A673 (cell line): Measurements from ENCODE around the gene AHCY. TPM values are rescaled to one million over a fixed set of nuclear protein-coding genes. Genes with fewer than 3 reads are reported as not detected.
"Not testable (repeated sequence)": the region's sequence is repeated elsewhere in the genome, so short reads cannot be mapped to it uniquely, and the experiment has no call there.

Source experiments
- BruUV-seq: library from RNA; stranded (reverse); fragments of 400-500 nt; replicated peaks from 2 replicates; lab custom pipeline; 2021; lab: Mats Ljungman, UMichigan
- CTCF ChIA-PET: fragments of 300-600 bp; sonication (Branson Sonifier 250); formaldehyde crosslinking; loops from one replicate; lab custom pipeline; 2022; ENCODE audit warnings: antibody characterized with exemption; lab: Charles Lee
- POLR2A ChIA-PET: fragments of 300-600 bp; sonication (Branson Sonifier 250); formaldehyde crosslinking; loops from one replicate; lab custom pipeline; 2022; ENCODE audit warnings: antibody characterized with exemption; ENCODE audit not compliant: low non-redundant PET; lab: Charles Lee
- DNase-seq: peaks from one replicate; pipeline ENCODE4 v3.0.0-alpha.2; 2015; ENCODE audit warnings: low spot score
- H3K27ac ChIP-seq: fragments of 200-600 bp; sonication (generic); 2 replicates; pipeline ENCODE4 v1.5.1; 2016; ENCODE audit warnings: mixed run types, low read depth, mild to moderate bottlenecking, mixed read lengths, antibody characterized with exemption, low read length; ENCODE audit not compliant: poor library complexity, severe bottlenecking
- H3K27me3 ChIP-seq: fragments of 200-600 bp; sonication (generic); replicated peaks from 2 replicates; pipeline ENCODE4 v1.6.1; 2017; ENCODE audit warnings: mixed run types, low read depth, mild to moderate bottlenecking, mixed read lengths, antibody characterized with exemption, low read length; ENCODE audit not compliant: insufficient read depth, poor library complexity
- H3K36me3 ChIP-seq: fragments of 200-600 bp; sonication (generic); 2 replicates; pipeline ENCODE4 v1.6.1; 2016; ENCODE audit warnings: mixed run types, mild to moderate bottlenecking, mixed read lengths, antibody characterized with exemption, low read length; ENCODE audit not compliant: insufficient read depth, poor library complexity, severe bottlenecking
- H3K4me1 ChIP-seq: fragments of 200-600 bp; sonication (generic); 2 replicates; pipeline ENCODE4 v1.6.1; 2017; ENCODE audit warnings: mixed run types, mild to moderate bottlenecking, mixed read lengths, antibody characterized with exemption, low read length; ENCODE audit not compliant: insufficient read depth, poor library complexity, severe bottlenecking
- H3K4me3 ChIP-seq: fragments of 200-600 bp; sonication (generic); 2 replicates; pipeline ENCODE4 v1.5.1; 2016; ENCODE audit warnings: low read depth, mixed run types, mild to moderate bottlenecking, mixed read lengths, low read length; ENCODE audit not compliant: poor library complexity, severe bottlenecking
- H3K9me3 ChIP-seq: fragments of 200-600 bp; sonication (generic); 2 replicates; pipeline ENCODE4 v1.6.1; 2016; ENCODE audit warnings: mixed run types, low read depth, mild to moderate bottlenecking, mixed read lengths, antibody characterized with exemption, low read length; ENCODE audit not compliant: poor library complexity, severe bottlenecking
- CTCF ChIP-seq: fragments of 300-800, 200-600 bp; sonication (generic); conservative IDR thresholded peaks from 2 replicates; pipeline ENCODE4 v1.5.1; 2017; ENCODE audit warnings: low read depth, mild to moderate bottlenecking, antibody characterized with exemption, low read length, moderate library complexity, mixed read lengths
- EZH2 ChIP-seq: fragments of 200-600 bp; sonication (generic); IDR thresholded peaks from 2 replicates; pipeline ENCODE4 v1.6.1; 2017; ENCODE audit warnings: borderline replicate concordance, low read depth, mild to moderate bottlenecking, mixed read lengths, antibody characterized with exemption, low read length; ENCODE audit not compliant: poor library complexity, severe bottlenecking
- intact Hi-C: fragments of 100-400 bp; cut with micrococcal nuclease; formaldehyde crosslinking; loops from one replicate; pipeline ENCODE4 v1.10.0; 2022; ENCODE audit not compliant: unreplicated experiment
- total RNA-seq: library from RNA; stranded (reverse); gene quantifications from 2 replicates; pipeline ENCODE4 v1.2.3, GENCODE V29; 2021

Gene AHCY
- total RNA-seq, 1 experiment from 2014 or later, result 284 TPM

GRCh38 chr20:34343458-34344211, 40.5 kb upstream of the AHCY start:
- Histone ChIP-seq H3K36me3 (no peaks in the 10 kb centered on the region), H3K4me1 (no peaks in the 10 kb centered on the region), H3K9me3 (no peaks in the 10 kb centered on the region), H3K27ac (no peak overlapping the region), H3K4me3 (no peak overlapping the region), H3K27me3 (no peaks in the 10 kb centered on the region)
- no peak for DNase-seq
- TF ChIP-seq EZH2 (no peak), CTCF (no peak)
- ChIA-PET CTCF (no interaction called here), POLR2A (no interaction called here)
- intact Hi-C loops, result no loop called here
- BruUV-seq, result no TSS peak

GRCh38 chr20:34341199-34341598, 38.0 kb upstream of the AHCY start:
- BruUV-seq, H3K27me3 ChIP-seq, intact Hi-C loops, H3K9me3 ChIP-seq, H3K4me3 ChIP-seq, H3K27ac ChIP-seq, POLR2A ChIA-PET, H3K4me1 ChIP-seq, CTCF ChIA-PET, DNase-seq, H3K36me3 ChIP-seq: not testable (repeated sequence)

- intact Hi-C loops, H3K4me3 ChIP-seq, H3K9me3 ChIP-seq, BruUV-seq, CTCF ChIA-PET, H3K27ac ChIP-seq, DNase-seq, H3K36me3 ChIP-seq, H3K27me3 ChIP-seq, H3K4me1 ChIP-seq, POLR2A ChIA-PET: not testable (repeated sequence)
Observed at GRCh38 chr20:34340726-34341125, 37.6 kb upstream of the AHCY start.

GRCh38 chr20:34337982-34338726, 35.0 kb upstream of the AHCY start:
- intact Hi-C loops, result no loop called here
- no peaks in the 10 kb centered on the region for H3K36me3 ChIP-seq
- no peak overlapping the region for H3K4me3 ChIP-seq
- CTCF ChIA-PET, result no interaction called here
- no TSS peak for BruUV-seq
- no peaks in the 10 kb centered on the region for H3K27me3 ChIP-seq
- no peak for DNase-seq
- H3K4me1 ChIP-seq, result no peaks in the 10 kb centered on the region
- TF ChIP-seq CTCF (no peak), EZH2 (no peak)
- POLR2A ChIA-PET, result interaction anchor here (0.6 kb wide), 1 partner anchor 220 kb away, joined by 3 read pairs; no protein-coding TSS in a partner anchor
- H3K27ac ChIP-seq, result no peak overlapping the region
- H3K9me3 ChIP-seq, result no peaks in the 10 kb centered on the region
